ENCODE results near the gene MRLN.

Gene MRLN

DNA sequence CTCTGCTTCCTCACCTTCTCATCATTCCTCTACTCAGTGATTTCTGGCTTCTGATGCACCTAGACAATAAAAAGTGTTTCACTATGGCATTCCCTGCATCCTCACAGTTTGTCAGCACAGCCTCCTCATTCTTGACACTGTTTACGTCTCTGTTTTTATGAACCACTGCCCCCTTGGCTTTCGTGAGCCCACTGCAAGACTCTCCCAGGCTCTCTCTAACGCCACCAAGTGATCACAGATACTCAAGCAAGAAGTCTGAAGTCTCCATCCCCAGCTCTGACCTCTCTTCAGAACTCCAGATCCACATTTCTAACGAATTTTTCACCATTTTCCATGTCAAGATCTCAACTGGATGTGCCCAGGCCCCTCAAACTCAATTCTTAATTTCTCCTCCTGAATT lies 52.5 kb downstream of the MRLN start:
- H3K4me3 ChIP-seq (replicated peaks; ENCODE audit: low read depth, low read length) = no peak overlapping the region
- TF ChIP-seq, protein P1, sequence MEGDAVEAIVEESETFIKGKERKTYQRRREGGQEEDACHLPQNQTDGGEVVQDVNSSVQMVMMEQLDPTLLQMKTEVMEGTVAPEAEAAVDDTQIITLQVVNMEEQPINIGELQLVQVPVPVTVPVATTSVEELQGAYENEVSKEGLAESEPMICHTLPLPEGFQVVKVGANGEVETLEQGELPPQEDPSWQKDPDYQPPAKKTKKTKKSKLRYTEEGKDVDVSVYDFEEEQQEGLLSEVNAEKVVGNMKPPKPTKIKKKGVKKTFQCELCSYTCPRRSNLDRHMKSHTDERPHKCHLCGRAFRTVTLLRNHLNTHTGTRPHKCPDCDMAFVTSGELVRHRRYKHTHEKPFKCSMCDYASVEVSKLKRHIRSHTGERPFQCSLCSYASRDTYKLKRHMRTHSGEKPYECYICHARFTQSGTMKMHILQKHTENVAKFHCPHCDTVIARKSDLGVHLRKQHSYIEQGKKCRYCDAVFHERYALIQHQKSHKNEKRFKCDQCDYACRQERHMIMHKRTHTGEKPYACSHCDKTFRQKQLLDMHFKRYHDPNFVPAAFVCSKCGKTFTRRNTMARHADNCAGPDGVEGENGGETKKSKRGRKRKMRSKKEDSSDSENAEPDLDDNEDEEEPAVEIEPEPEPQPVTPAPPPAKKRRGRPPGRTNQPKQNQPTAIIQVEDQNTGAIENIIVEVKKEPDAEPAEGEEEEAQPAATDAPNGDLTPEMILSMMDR (IDR thresholded peaks at IDR 0.05; ENCODE audit: low read depth, low read length, missing control alignments) = no peak
- DNase-seq (ENCODE audit: extremely low read depth, low read depth) = no peak

DNA sequence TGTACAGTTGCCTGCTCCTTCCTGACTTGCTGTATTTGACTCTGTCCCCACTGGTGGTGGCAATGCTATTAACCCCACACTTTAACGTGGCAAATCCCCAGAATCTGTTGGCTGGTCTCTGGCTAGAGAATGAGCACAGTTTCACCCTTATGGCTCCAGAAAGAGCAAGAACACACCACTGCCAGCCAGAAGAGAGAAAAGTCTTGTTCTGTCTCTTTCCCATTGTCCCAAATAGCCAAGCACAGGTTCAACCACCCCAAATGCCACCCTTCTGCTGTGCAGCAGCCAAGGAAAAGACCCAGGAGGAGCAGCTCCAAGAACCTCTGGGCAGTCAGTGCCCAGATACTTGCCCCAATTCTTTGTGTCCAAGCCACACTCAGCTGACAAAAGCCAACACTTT lies 54.9 kb downstream of the MRLN start:
- TF ChIP-seq, protein P1 (IDR thresholded peaks at IDR 0.05; ENCODE audit: low read depth, low read length, missing control alignments) = no peak
- DNase-seq (ENCODE audit: extremely low read depth, low read depth) = no peak
- H3K4me3 ChIP-seq (replicated peaks; ENCODE audit: low read depth, low read length) = no peak overlapping the region

DNA sequence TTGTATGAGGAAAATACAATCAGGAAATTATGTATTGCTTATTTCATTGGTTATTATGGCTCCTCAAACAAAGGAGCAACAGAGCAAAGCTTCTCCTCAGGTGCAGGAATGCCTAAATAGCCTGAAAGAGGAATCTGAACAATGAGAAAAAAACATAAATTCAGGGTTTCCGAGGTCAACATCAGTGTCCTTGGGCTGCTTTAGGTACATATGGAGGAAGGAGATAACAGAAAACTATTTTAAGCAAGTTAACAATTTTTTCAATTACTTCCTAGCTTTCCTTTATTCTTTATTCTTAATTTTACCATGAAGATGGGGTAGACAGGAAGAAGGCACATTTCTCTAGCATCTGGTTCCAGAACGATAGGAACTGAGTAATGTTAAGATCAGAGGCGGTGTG lies 57.6 kb downstream of the MRLN start:
- no peak for DNase-seq (ENCODE audit: extremely low read depth, low read depth)
- TF ChIP-seq, protein P1 (IDR thresholded peaks at IDR 0.05; ENCODE audit: low read depth, low read length, missing control alignments) = no peak
- no peak overlapping the region for H3K4me3 ChIP-seq (replicated peaks; ENCODE audit: low read depth, low read length)

DNA sequence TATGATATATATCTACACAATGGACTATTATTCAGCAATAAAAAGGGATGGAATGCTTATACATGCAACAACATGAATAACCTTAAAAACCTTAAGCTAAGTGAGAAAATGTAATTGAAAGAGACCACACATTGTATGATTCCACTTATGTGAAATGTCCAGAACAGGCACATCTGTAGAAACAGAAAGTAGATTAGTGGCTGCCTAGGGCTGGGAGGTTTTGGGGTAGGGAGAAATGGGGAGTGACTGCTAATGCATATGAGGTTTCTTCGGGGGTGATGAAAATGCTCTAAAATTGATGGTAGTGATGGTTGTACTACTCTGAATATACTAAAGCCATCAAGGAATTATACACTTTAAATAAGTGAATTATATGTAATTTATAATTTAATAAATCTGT lies 58.3 kb downstream of the MRLN start:
- no peak for DNase-seq (ENCODE audit: extremely low read depth, low read depth)
- H3K4me3 ChIP-seq (replicated peaks; ENCODE audit: low read depth, low read length) = no peak overlapping the region
- TF ChIP-seq, protein P1 (IDR thresholded peaks at IDR 0.05; ENCODE audit: low read depth, low read length, missing control alignments) = no peak

DNA sequence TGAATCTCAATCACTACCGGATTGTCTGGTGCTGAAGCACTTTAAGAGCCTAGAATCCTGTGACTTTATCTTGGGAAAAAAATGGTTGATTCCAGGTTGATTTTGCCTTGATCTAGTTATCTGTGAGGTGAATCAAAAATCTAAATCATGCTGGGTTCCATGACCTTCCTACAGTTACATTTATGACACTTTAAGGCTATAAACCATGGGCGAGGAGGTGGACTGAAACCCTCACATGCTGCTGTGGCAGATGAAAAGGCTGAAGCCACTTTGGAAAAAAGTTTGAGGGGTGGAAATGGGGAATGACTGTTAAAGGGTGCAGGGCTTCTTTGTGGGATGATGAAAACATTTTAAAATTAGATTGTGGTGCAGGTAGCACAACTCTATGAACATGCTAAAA lies 61.1 kb downstream of the MRLN start:
- TF ChIP-seq, protein P1 (IDR thresholded peaks at IDR 0.05; ENCODE audit: low read depth, low read length, missing control alignments) = no peak
- no peak overlapping the region for H3K4me3 ChIP-seq (replicated peaks; ENCODE audit: low read depth, low read length)
- no peak for DNase-seq (ENCODE audit: extremely low read depth, low read depth)

DNA sequence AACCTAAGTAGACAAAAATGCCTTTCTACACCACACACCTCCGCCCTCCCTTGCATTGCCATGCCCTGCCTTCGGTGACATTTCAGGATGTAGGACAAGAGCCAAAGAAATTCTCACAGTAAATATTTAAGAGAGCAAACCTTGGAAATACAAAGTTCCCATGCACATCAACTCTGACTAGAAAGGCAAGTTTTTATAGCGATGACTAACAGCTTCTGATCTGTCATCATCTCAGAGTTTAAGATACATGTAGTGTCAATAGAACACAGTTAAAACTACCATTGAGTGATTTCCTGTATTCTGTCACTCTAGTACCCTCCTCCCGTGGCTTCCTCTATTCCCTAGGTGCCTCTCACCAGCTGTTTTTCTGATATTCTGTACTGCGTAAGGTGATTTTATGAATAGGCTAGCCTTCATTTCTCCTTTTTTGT lies 64.3 kb downstream of the MRLN start:
- TF ChIP-seq, protein P1 (IDR thresholded peaks at IDR 0.05; ENCODE audit: low read depth, low read length, missing control alignments) = no peak
- no peak for DNase-seq (ENCODE audit: extremely low read depth, low read depth)

DNA sequence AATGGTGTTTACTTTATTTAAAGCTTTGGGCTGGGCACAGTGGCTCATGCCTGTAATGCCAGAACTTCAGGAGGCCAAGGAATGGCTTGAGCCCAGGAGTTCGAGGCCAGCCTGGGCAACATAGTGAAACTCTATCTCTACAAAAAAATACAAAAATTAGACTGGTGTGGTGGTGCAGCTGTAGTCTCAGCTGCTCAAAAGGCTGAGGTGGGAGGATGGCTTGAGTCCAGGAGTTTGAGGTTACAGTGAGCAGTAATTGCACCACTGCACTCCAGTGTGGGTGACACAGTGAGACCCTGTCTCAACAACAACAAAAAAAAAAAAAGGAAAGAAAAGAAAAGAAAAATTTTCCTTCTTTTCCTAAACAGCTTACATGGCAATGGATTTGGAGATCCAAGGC lies 65.6 kb downstream of the MRLN start:
- DNase-seq (ENCODE audit: extremely low read depth, low read depth) = no peak
- TF ChIP-seq, protein P1 (IDR thresholded peaks at IDR 0.05; ENCODE audit: low read depth, low read length, missing control alignments) = no peak
- H3K4me3 ChIP-seq (replicated peaks; ENCODE audit: low read depth, low read length) = no peak overlapping the region

More for the DNA sequence above, 64.3 kb downstream of the MRLN start:
- H3K4me3 ChIP-seq (replicated peaks; ENCODE audit: low read depth, low read length) = no peak overlapping the region
